Activated naive CD4-positive, alpha-beta T cell treated with Interleukin-2 at 50 U/mL for 16 hours (primary cell): Measurements from ENCODE around the gene DUSP22.
"Not testable (repeated sequence)": the region's sequence is repeated elsewhere in the genome, so short reads cannot be mapped to it uniquely, and the experiment has no call there.

Source experiments
- DNase-seq: peaks from one replicate; pipeline ENCODE4 v3.0.0-alpha.2; 2020

Gene DUSP22, protein sequence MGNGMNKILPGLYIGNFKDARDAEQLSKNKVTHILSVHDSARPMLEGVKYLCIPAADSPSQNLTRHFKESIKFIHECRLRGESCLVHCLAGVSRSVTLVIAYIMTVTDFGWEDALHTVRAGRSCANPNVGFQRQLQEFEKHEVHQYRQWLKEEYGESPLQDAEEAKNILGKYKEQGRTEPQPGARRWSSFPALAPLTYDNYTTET

DNA sequence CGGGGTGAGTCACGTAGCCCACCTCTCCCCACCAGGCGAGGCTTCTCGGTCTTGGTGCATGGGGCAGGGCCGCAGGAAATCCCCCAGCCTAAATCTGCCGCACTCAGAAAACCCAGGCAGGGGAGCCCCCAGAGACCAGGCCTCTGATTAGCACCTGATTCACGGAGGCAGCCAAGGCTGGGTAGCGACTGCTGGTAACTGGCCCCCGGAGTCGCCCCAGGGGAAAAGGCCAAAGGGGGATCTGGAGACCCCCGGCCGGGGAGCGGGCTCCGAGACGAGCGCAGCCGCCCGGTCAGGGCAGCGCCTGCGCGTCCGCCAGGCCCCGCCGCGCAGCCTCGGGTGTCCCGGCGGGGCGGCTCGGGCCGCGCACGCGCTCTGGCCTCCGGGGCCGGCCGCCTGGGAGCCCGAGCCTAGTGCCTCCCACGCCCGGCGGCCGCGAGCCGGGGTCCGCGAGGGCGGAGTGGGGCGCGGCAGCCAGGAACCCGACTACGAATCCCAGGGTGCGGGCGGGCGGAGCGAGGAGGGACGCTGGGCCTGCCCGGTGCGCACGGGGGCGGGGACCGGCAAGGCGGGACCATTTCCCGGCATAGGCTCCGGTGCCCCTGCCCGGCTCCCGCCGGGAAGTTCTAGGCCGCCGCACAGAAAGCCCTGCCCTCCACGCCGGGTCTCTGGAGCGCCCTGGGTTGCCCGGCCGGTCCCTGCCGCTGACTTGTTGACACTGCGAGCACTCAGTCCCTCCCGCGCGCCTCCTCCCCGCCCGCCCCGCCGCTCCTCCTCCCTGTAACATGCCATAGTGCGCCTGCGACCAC is at the start of gene DUSP22:
TSS of gene DUSP22 (plus strand) at position 791 of the 809 bp plus-strand sequence. CDS start 53 bp downstream, outside the sequence.
- peak; percentile 80 for DNase-seq

GRCh38 chr6:246352-246751 is 45.9 kb upstream of the DUSP22 start:
- no peak for DNase-seq

- DNase-seq, result no peak
These were observed 44.9 kb upstream of the DUSP22 start for GRCh38 chr6:247351-247750.

- not testable (repeated sequence) for DNase-seq
These were observed 44.2 kb upstream of the DUSP22 start for GRCh38 chr6:248046-248445.

GRCh38 chr6:250676-251075 is 41.6 kb upstream of the DUSP22 start:
- DNase-seq, result no peak

DNA sequence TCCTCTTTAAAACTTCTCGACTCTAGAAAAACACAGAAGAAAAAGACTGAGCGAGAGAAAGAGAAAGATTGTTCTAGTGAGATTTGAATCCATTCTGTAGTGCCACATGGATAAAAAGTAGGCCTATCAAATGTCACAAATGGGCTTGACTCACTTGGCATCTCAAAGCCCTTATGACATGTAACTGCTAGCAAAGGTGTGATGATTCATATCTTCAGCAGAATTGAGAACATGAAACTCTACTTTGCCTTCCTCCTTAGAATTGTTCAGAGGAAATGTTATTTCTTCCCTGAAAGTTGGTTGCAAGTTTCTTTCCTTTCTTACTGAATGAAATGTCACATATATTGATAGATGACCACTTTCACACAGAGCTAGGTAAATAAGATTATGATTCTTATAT is 40.4 kb upstream of the DUSP22 start:
- no peak for DNase-seq

- DNase-seq, result no peak
These were observed 39.3 kb upstream of the DUSP22 start for GRCh38 chr6:252775-253535.

DNA sequence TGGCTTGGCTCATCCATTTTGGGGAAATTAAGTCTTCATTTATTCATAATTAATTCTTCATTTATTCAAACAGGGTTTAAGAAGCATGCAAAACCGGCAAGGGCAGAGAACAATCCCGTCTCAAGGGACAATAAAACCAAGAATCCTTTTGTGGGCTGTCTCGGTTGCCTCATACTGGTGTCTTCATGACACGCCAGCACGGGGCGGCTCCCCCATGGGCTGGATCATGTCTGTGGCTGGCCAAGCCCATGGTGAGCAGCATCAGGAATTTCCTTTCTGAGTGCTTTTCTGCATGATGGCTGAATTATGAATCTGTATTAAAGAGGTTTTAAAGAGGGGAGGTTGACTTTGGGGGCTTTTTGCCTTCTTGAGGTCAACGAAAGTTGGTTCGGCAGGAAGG is 38.3 kb upstream of the DUSP22 start:
- no peak for DNase-seq

GRCh38 chr6:255041-255750 is 37.1 kb upstream of the DUSP22 start:
- no peak for DNase-seq

GRCh38 chr6:255751-256083 is 36.6 kb upstream of the DUSP22 start:
- DNase-seq, result no peak

- DNase-seq, result no peak
These were observed 36.1 kb upstream of the DUSP22 start for GRCh38 chr6:256169-256568.

GRCh38 chr6:257031-257725 is 35.1 kb upstream of the DUSP22 start:
- DNase-seq, result no peak

DNA sequence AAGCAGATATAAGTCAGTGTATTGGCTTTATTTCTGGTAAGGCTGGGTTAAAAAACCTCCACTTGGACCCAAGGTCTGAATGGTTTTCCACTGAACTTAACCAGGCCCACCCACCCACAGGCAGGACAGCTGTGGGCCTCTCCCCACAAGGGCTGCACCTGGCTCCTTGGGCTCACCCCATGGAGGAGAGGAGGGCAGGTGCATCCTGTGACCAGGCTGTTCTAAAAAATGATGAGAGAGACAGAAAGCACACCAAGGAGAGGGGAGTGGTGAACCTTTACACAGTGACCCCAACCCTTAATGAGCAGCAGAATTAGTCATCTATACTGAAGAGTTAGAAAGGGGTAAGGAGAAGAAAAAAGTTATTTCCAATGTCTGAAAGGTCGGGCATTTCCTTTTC is 34.5 kb upstream of the DUSP22 start:
- DNase-seq, result no peak

- DNase-seq, result no peak
These were observed 33.0 kb upstream of the DUSP22 start for GRCh38 chr6:259316-259715.

DNA sequence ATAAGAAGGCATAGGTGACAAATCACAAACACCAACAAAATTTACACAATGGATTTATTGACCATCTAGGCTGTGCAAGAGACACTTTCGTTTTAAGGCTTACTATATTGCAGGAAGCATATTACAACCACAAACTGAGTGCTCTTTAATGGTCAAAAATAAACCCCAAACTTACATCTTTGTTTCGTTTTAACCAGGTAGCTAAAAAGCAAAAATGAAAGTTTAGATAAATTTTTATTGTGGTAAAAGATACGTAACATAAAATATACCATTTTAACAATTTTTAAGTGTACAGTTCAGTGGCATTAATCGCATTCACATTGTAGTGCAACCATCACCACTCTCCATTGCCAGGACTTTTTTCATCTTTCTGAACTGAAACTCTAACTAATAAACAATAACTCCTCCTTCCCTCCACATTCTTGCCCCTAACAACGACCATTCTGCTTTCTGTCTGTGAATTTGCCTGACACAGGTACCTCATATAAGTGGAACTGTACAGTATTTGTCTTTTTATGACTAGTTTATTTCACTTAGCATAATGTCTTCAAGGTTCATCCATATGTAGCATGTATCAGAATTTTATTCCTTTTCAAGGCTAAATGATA is 32.3 kb upstream of the DUSP22 start:
- DNase-seq, result no peak

GRCh38 chr6:264626-265025 is 27.7 kb upstream of the DUSP22 start:
- no peak for DNase-seq

GRCh38 chr6:268394-268935 is 23.8 kb upstream of the DUSP22 start:
- no peak for DNase-seq

- no peak for DNase-seq
These were observed 18.7 kb upstream of the DUSP22 start for GRCh38 chr6:273551-274058.

DNA sequence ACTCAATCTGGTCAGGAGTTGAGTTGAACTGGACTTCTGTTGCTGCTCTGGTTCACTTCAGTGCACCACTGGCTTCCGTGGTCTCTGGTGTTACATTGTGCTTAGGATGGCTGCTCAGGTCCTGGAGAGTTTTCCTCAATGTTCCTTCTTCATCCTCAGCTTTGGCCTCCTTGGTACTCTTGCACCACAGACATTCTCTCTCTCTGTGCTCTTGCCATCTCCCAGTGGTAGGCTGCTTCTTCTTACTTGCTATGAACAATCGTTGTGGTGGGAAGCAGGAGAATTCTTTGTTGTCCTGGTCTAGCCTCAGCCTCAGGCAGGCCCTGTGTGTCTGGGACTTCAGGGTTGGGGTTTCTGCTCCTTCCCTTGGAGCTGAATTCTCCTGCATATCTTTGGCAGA is 14.5 kb upstream of the DUSP22 start:
- no peak for DNase-seq

DNA sequence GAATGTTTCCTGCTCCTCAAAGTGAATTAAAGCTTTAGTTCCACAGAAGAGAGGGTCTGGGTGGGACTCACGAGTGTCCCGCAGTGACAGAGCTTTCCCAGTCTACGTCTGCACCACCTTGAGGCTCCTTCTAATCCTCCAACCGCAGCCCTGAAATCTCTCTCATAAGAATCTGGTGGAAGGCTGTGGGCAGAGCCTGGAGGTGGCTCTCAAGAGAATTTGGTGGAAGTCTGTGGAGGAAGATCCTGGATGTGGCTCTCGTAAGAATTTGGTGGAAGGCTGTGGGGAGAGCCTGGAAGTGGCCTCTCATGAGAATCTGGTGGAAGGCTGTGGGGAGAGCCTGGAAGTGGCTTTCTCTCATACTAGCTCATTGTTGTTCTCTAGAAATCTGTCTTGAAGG is 13.8 kb upstream of the DUSP22 start:
- DNase-seq, result no peak

DNA sequence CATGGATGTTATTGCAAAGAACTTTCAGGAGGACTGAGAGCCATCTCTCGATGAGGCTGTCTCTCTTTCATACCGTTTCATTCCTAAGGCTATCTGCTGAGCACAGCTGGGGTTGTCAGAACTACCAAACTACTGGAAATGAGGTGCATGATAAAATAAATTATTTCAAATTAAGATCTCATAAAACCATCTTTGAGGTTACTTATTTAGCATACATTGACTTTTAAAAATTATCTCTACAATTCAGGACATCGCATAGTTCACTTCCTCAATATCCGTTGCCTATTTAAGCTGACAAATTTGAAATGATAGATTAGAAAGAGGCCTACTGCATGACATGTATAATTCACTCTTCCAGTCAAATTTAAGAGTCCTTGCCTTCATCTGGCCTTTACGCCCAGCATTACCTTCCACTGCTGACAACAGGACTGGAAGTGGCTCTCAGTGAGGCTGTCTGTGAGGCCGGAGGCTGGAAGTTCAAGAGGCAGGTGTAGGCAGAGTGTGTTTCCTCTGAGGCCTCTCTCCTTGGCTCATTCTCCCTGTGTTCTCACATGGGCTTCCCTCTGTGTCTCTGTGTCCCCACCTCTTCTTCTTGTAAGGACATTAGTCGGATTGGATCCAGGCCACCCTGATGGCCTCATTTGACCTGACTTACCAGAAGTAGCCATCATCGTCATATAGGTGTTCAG is 12.8 kb upstream of the DUSP22 start:
- no peak for DNase-seq
